Breast epithelium (tissue), 3 donors: ENCODE results near the gene DSE.

Source experiments
- POLR2AphosphoS5 ChIP-seq, 3 donors: sonication (generic); formaldehyde crosslinking; IDR thresholded peaks; one replicate each; pipeline ENCODE4 v1.6.1; 2017; ENCODE audit warnings: antibody characterized with exemption in 3 of 3
- TF ChIP-seq, protein P1 (sequence below), 3 donors: fragments of 450-650 bp; IDR thresholded peaks; one replicate each; pipeline ENCODE4 v1.5.1; 2016 to 2017; ENCODE audit warnings: antibody characterized with exemption in 3 of 3, mild to moderate bottlenecking in 3 of 3, moderate library complexity in 3 of 3

GRCh38 chr6:116485559-116486184, 114.9 kb downstream of the DSE start:
- TF ChIP-seq, protein P1, sequence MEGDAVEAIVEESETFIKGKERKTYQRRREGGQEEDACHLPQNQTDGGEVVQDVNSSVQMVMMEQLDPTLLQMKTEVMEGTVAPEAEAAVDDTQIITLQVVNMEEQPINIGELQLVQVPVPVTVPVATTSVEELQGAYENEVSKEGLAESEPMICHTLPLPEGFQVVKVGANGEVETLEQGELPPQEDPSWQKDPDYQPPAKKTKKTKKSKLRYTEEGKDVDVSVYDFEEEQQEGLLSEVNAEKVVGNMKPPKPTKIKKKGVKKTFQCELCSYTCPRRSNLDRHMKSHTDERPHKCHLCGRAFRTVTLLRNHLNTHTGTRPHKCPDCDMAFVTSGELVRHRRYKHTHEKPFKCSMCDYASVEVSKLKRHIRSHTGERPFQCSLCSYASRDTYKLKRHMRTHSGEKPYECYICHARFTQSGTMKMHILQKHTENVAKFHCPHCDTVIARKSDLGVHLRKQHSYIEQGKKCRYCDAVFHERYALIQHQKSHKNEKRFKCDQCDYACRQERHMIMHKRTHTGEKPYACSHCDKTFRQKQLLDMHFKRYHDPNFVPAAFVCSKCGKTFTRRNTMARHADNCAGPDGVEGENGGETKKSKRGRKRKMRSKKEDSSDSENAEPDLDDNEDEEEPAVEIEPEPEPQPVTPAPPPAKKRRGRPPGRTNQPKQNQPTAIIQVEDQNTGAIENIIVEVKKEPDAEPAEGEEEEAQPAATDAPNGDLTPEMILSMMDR (IDR thresholded peaks at IDR 0.05), result no peak
- TF ChIP-seq POLR2AphosphoS5 (IDR thresholded peaks at IDR 0.05), result no peak
